ENCODE measurements around the gene CIART. TPM values are rescaled to one million over a fixed set of nuclear protein-coding genes. Genes with fewer than 3 reads are reported as not detected.

The CIART gene
- total and polyA plus RNA-seq, 2 experiments from 2014 or later: 1.8 to 7.1 TPM

GRCh38 chr1:150256554-150257341, 25.6 kb upstream of the CIART start:
- TF ChIP-seq CTCF (IDR thresholded peaks at IDR 0.05; ENCODE audit: poor library complexity): no peak
- TF ChIP-seq EZH2 (IDR thresholded peaks at IDR 0.05; ENCODE audit: borderline replicate concordance): no peak
- no peak for TF ChIP-seq EZH2phosphoT487 (IDR thresholded peaks at IDR 0.05; ENCODE audit: low read depth, severe bottlenecking, unreplicated experiment)

GRCh38 chr1:150257624-150258585, 24.4 kb upstream of the CIART start, which contains the start of gene CA14:
Gene CA14, plus strand, starts transcription at chr1:150257774. Its CDS starts 355 bp downstream, at chr1:150258129.
- TF ChIP-seq EZH2 (IDR thresholded peaks at IDR 0.05; ENCODE audit: borderline replicate concordance) (no peak), CTCF (IDR thresholded peaks at IDR 0.05; ENCODE audit: poor library complexity) (no peak), EZH2phosphoT487 (IDR thresholded peaks at IDR 0.05; ENCODE audit: low read depth, severe bottlenecking, unreplicated experiment) (no peak)
- H4K20me1 ChIP-seq (ENCODE audit: insufficient read depth, poor library complexity, severe bottlenecking): no peaks in the 10 kb centered on the region
- H3K27me3 ChIP-seq: no peaks in the 10 kb centered on the region
- no peaks in the 10 kb centered on the region for H3K79me2 ChIP-seq
- peak within 1 kb of the TSS; percentile 76 for H3K4me2 ChIP-seq
- H2AFZ ChIP-seq: peak within 1 kb of the TSS; percentile 75
- H3K9me3 ChIP-seq (ENCODE audit: low read depth): no peaks in the 10 kb centered on the region
- H3K36me3 ChIP-seq (replicated peaks; ENCODE audit: insufficient read depth, low read depth): no peaks in the 10 kb centered on the region
- peak within 1 kb of the TSS; percentile 85 for H3K27ac ChIP-seq
- no peak within 1 kb of the TSS for H3K4me3 ChIP-seq
- peaks cover 48% of the 10 kb centered on the region for H3K4me1 ChIP-seq (ENCODE audit: insufficient read depth)
- H3K9me2 ChIP-seq (replicated peaks; ENCODE audit: insufficient read depth): no peaks in the 10 kb centered on the region
- no peak for DNase-seq (ENCODE audit: low spot score)
- 14% methylated on average over 13 of the region's 13 CpGs for WGBS (ENCODE audit: low lambda C conversion rate, missing lambda C conversion rate)

More at GRCh38 chr1:150256554-150257341, 25.6 kb upstream of the CIART start:
- no peak overlapping the region for H3K4me3 ChIP-seq
- H3K27ac ChIP-seq: peak overlapping the region; percentile 51
- H3K27me3 ChIP-seq: no peaks in the 10 kb centered on the region
- 10% methylated on average over 12 of the region's 14 CpGs for WGBS (ENCODE audit: low lambda C conversion rate, missing lambda C conversion rate)
- peak overlapping the region; percentile 75 for H2AFZ ChIP-seq
- H3K79me2 ChIP-seq: no peaks in the 10 kb centered on the region
- H3K4me1 ChIP-seq (ENCODE audit: insufficient read depth): peaks cover 48% of the 10 kb centered on the region
- no peaks in the 10 kb centered on the region for H3K9me2 ChIP-seq (replicated peaks; ENCODE audit: insufficient read depth)
- DNase-seq (ENCODE audit: low spot score): peak; percentile 50
- H4K20me1 ChIP-seq (ENCODE audit: insufficient read depth, poor library complexity, severe bottlenecking): no peaks in the 10 kb centered on the region
- no peaks in the 10 kb centered on the region for H3K36me3 ChIP-seq (replicated peaks; ENCODE audit: insufficient read depth, low read depth)
- H3K9me3 ChIP-seq (ENCODE audit: low read depth): no peaks in the 10 kb centered on the region
- H3K4me2 ChIP-seq: peak overlapping the region; percentile 76

DNA sequence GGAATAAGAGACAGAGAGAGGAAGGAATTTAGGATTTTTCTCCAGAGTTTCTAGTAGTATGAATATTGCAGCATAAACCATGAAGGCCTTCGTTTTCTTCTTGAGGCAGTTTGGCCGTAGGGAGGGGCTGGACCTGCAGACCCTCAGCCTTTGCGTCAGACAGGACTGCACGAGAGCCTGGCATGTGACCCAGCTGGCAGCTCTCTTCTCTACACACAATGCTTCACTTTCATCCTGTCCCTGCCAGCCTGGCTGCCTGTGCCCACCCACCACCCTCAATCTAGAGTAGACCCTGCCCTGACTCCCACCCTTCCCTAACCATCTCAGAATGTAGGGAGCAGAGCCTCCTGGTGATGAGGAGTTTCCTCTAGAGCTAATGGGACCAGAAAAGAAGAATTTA, 23.1 kb upstream of the CIART start:
- Histone ChIP-seq H3K79me2 (no peaks in the 10 kb centered on the region), H2AFZ (no peak overlapping the region), H3K27ac (peak overlapping the region; percentile 85), H3K4me2 (peak overlapping the region; percentile 76), H3K4me1 (ENCODE audit: insufficient read depth) (peaks cover 48% of the 10 kb centered on the region), H3K27me3 (no peaks in the 10 kb centered on the region), H4K20me1 (ENCODE audit: insufficient read depth, poor library complexity, severe bottlenecking) (no peaks in the 10 kb centered on the region), H3K9me3 (ENCODE audit: low read depth) (no peaks in the 10 kb centered on the region), H3K36me3 (replicated peaks; ENCODE audit: insufficient read depth, low read depth) (no peaks in the 10 kb centered on the region), H3K9me2 (replicated peaks; ENCODE audit: insufficient read depth) (no peaks in the 10 kb centered on the region), H3K4me3 (no peak overlapping the region)
- 46% methylated on average over 4 of the region's 4 CpGs for WGBS (ENCODE audit: low lambda C conversion rate, missing lambda C conversion rate)
- DNase-seq (ENCODE audit: low spot score): no peak
- TF ChIP-seq EZH2phosphoT487 (IDR thresholded peaks at IDR 0.05; ENCODE audit: low read depth, severe bottlenecking, unreplicated experiment) (no peak), CTCF (IDR thresholded peaks at IDR 0.05; ENCODE audit: poor library complexity) (no peak), EZH2 (IDR thresholded peaks at IDR 0.05; ENCODE audit: borderline replicate concordance) (no peak)

All from hepatocyte (in vitro differentiated cells).